Inferior parietal cortex (tissue), 1 donor: ENCODE results near the gene SPPL2C.

Source experiments
- DNase-seq: peaks from one replicate; pipeline ENCODE4 v3.0.0-alpha.2; 2016; ENCODE audit errors: extremely low spot score

SPPL2C gene

GRCh38 chr17:45877467-45877866 lies 32.8 kb downstream of the SPPL2C start:
- DNase-seq, result no peak

- no peak for DNase-seq
Measured at GRCh38 chr17:45883063-45883462, 38.4 kb downstream of the SPPL2C start.

- no peak for DNase-seq
Measured at GRCh38 chr17:45886852-45887251, 42.2 kb downstream of the SPPL2C start.

GRCh38 chr17:45888392-45888791 lies 43.7 kb downstream of the SPPL2C start:
- DNase-seq, result no peak

GRCh38 chr17:45889579-45889978 lies 44.9 kb downstream of the SPPL2C start:
- no peak for DNase-seq

GRCh38 chr17:45893725-45894021 lies 49.0 kb downstream of the SPPL2C start:
- DNase-seq, result peak; percentile 22

GRCh38 chr17:45894022-45894784 lies 49.5 kb downstream of the SPPL2C start, which contains the start of gene MAPT:
Gene MAPT, plus strand, starts transcription at chr17:45894554. Its CDS starts 67,784 bp downstream, at chr17:45962338.
- DNase-seq, result peak; percentile 95

GRCh38 chr17:45895304-45895968 lies 50.8 kb downstream of the SPPL2C start:
- DNase-seq, result peak; percentile 57

- DNase-seq, result peak; percentile 44
Measured at GRCh38 chr17:45895969-45896785, 51.5 kb downstream of the SPPL2C start.
